ENCODE results near the gene NTMT1.
"Not testable (repeated sequence)": the region's sequence is repeated elsewhere in the genome, so short reads cannot be mapped to it uniquely, and the experiment has no call there.

The NTMT1 gene

GRCh38 chr9:129615407-129616285 is 10.3 kb upstream of the NTMT1 start:
- no peak for DNase-seq

GRCh38 chr9:129617167-129617566 is 8.8 kb upstream of the NTMT1 start:
- DNase-seq, result no peak

GRCh38 chr9:129619787-129620668 is 5.9 kb upstream of the NTMT1 start:
- DNase-seq, result no peak

GRCh38 chr9:129620669-129621295 is 5.2 kb upstream of the NTMT1 start, which contains the start of gene C9orf50:
Gene C9orf50, minus strand, starts transcription at chr9:129621101. Its CDS starts 527 bp downstream, at chr9:129620574.
- DNase-seq, result no peak

- no peak for DNase-seq
Observed at GRCh38 chr9:129623331-129623730, 2.6 kb upstream of the NTMT1 start.

- DNase-seq, result no peak
Observed at GRCh38 chr9:129624168-129624759, 1.7 kb upstream of the NTMT1 start.

- no peak for DNase-seq
Observed at GRCh38 chr9:129624947-129625346, 1.0 kb upstream of the NTMT1 start.

- no peak for DNase-seq
Observed at GRCh38 chr9:129626625-129627284, 792 bp downstream of the NTMT1 start.

- DNase-seq, result no peak
Observed at GRCh38 chr9:129627556-129628440, 1.8 kb downstream of the NTMT1 start.

GRCh38 chr9:129628709-129629108 is 2.7 kb downstream of the NTMT1 start:
- no peak for DNase-seq

GRCh38 chr9:129629251-129629820 is 3.4 kb downstream of the NTMT1 start:
- no peak for DNase-seq

- peak in 1 of 2 experiments; percentile 36 for DNase-seq
Observed at GRCh38 chr9:129630967-129631673, 5.2 kb downstream of the NTMT1 start.

GRCh38 chr9:129631674-129632129 is 5.7 kb downstream of the NTMT1 start:
- DNase-seq, result no peak

GRCh38 chr9:129632460-129632859 is 6.5 kb downstream of the NTMT1 start:
- DNase-seq, result no peak

GRCh38 chr9:129633207-129633606 is 7.2 kb downstream of the NTMT1 start:
- no peak for DNase-seq

- no peak for DNase-seq
Observed at GRCh38 chr9:129633848-129634247, 7.9 kb downstream of the NTMT1 start.

GRCh38 chr9:129635099-129636065 is 9.4 kb downstream of the NTMT1 start:
- DNase-seq, result no peak

- DNase-seq, result not testable (repeated sequence)
Observed at GRCh38 chr9:129636343-129636742, 10.4 kb downstream of the NTMT1 start.

GRCh38 chr9:129637102-129637501 is 11.1 kb downstream of the NTMT1 start:
- DNase-seq, result no peak
